ENCODE data around the gene APOBEC3H.

Gene APOBEC3H

GRCh38 chr22:39090426-39091064, 6.5 kb upstream of the APOBEC3H start:
- DNase-seq, result no peak

GRCh38 chr22:39091126-39092081, 5.6 kb upstream of the APOBEC3H start:
- no peak for TF ChIP-seq POLR2A (IDR thresholded peaks at IDR 0.05; ENCODE audit: low read length)
- no peak for TF ChIP-seq GATA1 (IDR thresholded peaks at IDR 0.05; ENCODE audit: low read depth, low read length)
- DNase-seq, result no peak

More at GRCh38 chr22:39090426-39091064, 6.5 kb upstream of the APOBEC3H start:
- TF ChIP-seq POLR2A (IDR thresholded peaks at IDR 0.05; ENCODE audit: low read length) (no peak), GATA1 (IDR thresholded peaks at IDR 0.05; ENCODE audit: low read depth, low read length) (no peak)

- TF ChIP-seq GATA1 (IDR thresholded peaks at IDR 0.05; ENCODE audit: low read depth, low read length) (no peak), POLR2A (IDR thresholded peaks at IDR 0.05; ENCODE audit: low read length) (no peak)
These were observed 4.8 kb upstream of the APOBEC3H start for GRCh38 chr22:39092111-39092862.

GRCh38 chr22:39094717-39095389, 2.2 kb upstream of the APOBEC3H start:
- DNase-seq, result no peak
- TF ChIP-seq GATA1 (IDR thresholded peaks at IDR 0.05; ENCODE audit: low read depth, low read length), result no peak
- no peak for TF ChIP-seq POLR2A (IDR thresholded peaks at IDR 0.05; ENCODE audit: low read length)

More at GRCh38 chr22:39092111-39092862, 4.8 kb upstream of the APOBEC3H start:
- DNase-seq, result no peak

GRCh38 chr22:39095971-39096370, 1.1 kb upstream of the APOBEC3H start:
- TF ChIP-seq POLR2A (IDR thresholded peaks at IDR 0.05; ENCODE audit: low read length) (no peak), GATA1 (IDR thresholded peaks at IDR 0.05; ENCODE audit: low read depth, low read length) (no peak)
- no peak for DNase-seq

- TF ChIP-seq POLR2A (IDR thresholded peaks at IDR 0.05; ENCODE audit: low read length) (no peak), GATA1 (IDR thresholded peaks at IDR 0.05; ENCODE audit: low read depth, low read length) (no peak)
- no peak for DNase-seq
These were observed 982 bp downstream of the APOBEC3H start for GRCh38 chr22:39098026-39098425.

GRCh38 chr22:39098576-39098975, 1.5 kb downstream of the APOBEC3H start:
- no peak for DNase-seq
- no peak for TF ChIP-seq GATA1 (IDR thresholded peaks at IDR 0.05; ENCODE audit: low read depth, low read length)

GRCh38 chr22:39101226-39101625, 4.2 kb downstream of the APOBEC3H start:
- DNase-seq, result no peak
- TF ChIP-seq GATA1 (IDR thresholded peaks at IDR 0.05; ENCODE audit: low read depth, low read length), result no peak
- TF ChIP-seq POLR2A (IDR thresholded peaks at IDR 0.05; ENCODE audit: low read length), result no peak

- TF ChIP-seq GATA1 (IDR thresholded peaks at IDR 0.05; ENCODE audit: low read depth, low read length) (no peak), POLR2A (IDR thresholded peaks at IDR 0.05; ENCODE audit: low read length) (no peak)
- DNase-seq, result no peak
These were observed 6.4 kb downstream of the APOBEC3H start for GRCh38 chr22:39103431-39103830.

- TF ChIP-seq GATA1 (IDR thresholded peaks at IDR 0.05; ENCODE audit: low read depth, low read length) (no peak), POLR2A (IDR thresholded peaks at IDR 0.05; ENCODE audit: low read length) (no peak)
- DNase-seq, result no peak
These were observed 9.3 kb downstream of the APOBEC3H start for GRCh38 chr22:39106326-39106725.

GRCh38 chr22:39108487-39108886, 11.4 kb downstream of the APOBEC3H start:
- TF ChIP-seq POLR2A (IDR thresholded peaks at IDR 0.05; ENCODE audit: low read length), result no peak
- TF ChIP-seq GATA1 (IDR thresholded peaks at IDR 0.05; ENCODE audit: low read depth, low read length), result no peak
- DNase-seq, result no peak

GRCh38 chr22:39109361-39109760, 12.3 kb downstream of the APOBEC3H start:
- DNase-seq, result no peak
- TF ChIP-seq POLR2A (IDR thresholded peaks at IDR 0.05; ENCODE audit: low read length) (no peak), GATA1 (IDR thresholded peaks at IDR 0.05; ENCODE audit: low read depth, low read length) (no peak)
